Measurements from ENCODE around the gene FBN1. TPM values are rescaled to one million over a fixed set of nuclear protein-coding genes. Genes with fewer than 3 reads are reported as not detected.

FBN1 gene
- total RNA-seq, 1 donor from 2014 or later = 54.0 TPM

DNA sequence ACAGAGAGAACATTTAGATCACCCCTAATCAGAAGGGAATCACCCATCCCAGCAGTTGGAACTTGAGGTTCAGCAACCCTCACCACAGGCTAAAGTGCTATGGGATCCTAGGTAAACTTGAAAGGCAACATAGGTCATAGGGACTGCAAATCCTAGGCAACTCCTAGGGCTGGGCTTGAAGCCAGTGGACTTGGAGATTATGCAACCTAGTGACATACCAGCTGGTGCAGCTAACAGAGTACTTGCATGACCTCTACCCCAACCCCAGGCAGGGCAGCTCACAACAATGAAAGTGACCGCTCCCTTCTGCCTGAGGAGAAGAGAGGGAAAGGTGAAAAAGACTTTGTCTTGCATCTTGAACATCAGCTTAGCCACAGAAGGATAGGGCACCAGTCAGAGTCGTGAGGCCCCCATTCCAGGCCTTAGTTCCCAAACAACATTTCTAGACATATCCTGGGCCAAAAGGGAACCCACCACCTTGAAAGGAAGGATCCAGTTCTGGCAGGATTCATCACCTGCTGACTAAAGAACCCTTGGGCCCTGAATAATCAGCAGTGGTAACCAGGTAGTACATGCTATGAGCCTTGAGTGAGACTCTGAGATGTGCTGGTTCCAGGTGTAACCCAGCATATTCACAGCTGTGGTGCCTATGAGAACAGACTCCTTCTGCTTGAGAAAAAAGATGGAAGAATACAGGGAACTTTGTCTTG is 37.6 kb upstream of the FBN1 start:
- no peaks in the 10 kb centered on the region for H3K27me3 Mint-ChIP-seq (ENCODE audit: unreplicated experiment)
- H3K27ac Mint-ChIP-seq (ENCODE audit: unreplicated experiment) = no peak overlapping the region
- DNase-seq (ENCODE audit: low spot score) = no peak
- no peak overlapping the region for H3K4me3 Mint-ChIP-seq (ENCODE audit: unreplicated experiment)
- H3K4me1 Mint-ChIP-seq (ENCODE audit: unreplicated experiment) = no peaks in the 10 kb centered on the region
- H3K9me3 Mint-ChIP-seq (ENCODE audit: unreplicated experiment) = no peaks in the 10 kb centered on the region
- no peaks in the 10 kb centered on the region for H3K36me3 Mint-ChIP-seq (ENCODE audit: low read depth, unreplicated experiment)
- TF ChIP-seq, protein P1, sequence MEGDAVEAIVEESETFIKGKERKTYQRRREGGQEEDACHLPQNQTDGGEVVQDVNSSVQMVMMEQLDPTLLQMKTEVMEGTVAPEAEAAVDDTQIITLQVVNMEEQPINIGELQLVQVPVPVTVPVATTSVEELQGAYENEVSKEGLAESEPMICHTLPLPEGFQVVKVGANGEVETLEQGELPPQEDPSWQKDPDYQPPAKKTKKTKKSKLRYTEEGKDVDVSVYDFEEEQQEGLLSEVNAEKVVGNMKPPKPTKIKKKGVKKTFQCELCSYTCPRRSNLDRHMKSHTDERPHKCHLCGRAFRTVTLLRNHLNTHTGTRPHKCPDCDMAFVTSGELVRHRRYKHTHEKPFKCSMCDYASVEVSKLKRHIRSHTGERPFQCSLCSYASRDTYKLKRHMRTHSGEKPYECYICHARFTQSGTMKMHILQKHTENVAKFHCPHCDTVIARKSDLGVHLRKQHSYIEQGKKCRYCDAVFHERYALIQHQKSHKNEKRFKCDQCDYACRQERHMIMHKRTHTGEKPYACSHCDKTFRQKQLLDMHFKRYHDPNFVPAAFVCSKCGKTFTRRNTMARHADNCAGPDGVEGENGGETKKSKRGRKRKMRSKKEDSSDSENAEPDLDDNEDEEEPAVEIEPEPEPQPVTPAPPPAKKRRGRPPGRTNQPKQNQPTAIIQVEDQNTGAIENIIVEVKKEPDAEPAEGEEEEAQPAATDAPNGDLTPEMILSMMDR (IDR thresholded peaks at IDR 0.05; ENCODE audit: unreplicated experiment) = no peak

DNA sequence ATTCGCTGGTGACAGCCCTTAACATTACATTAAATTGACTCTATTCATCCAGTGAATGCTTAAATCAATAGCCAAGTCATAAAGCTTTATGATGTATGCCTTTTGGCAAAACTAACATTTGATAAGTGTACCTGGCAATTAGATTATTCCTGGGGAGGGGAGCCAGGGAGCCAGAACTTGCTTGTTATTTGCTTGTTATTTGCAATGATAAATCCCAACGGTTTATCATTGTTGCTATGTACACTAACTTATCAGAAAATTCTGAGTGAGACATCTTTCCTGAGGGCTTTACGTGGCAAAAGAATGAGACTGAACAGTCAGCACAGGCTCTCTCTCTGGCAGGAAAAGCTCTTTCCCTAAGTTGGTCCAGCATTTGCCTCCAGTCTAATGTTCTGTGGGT is 35.8 kb upstream of the FBN1 start:
- no peak overlapping the region for H3K27ac Mint-ChIP-seq (ENCODE audit: unreplicated experiment)
- no peak for DNase-seq (ENCODE audit: low spot score)
- H3K4me3 Mint-ChIP-seq (ENCODE audit: unreplicated experiment) = no peak overlapping the region
- no peaks in the 10 kb centered on the region for H3K4me1 Mint-ChIP-seq (ENCODE audit: unreplicated experiment)
- H3K36me3 Mint-ChIP-seq (ENCODE audit: low read depth, unreplicated experiment) = no peaks in the 10 kb centered on the region
- TF ChIP-seq, protein P1 (IDR thresholded peaks at IDR 0.05; ENCODE audit: unreplicated experiment) = no peak
- no peaks in the 10 kb centered on the region for H3K27me3 Mint-ChIP-seq (ENCODE audit: unreplicated experiment)
- H3K9me3 Mint-ChIP-seq (ENCODE audit: unreplicated experiment) = no peaks in the 10 kb centered on the region

DNA sequence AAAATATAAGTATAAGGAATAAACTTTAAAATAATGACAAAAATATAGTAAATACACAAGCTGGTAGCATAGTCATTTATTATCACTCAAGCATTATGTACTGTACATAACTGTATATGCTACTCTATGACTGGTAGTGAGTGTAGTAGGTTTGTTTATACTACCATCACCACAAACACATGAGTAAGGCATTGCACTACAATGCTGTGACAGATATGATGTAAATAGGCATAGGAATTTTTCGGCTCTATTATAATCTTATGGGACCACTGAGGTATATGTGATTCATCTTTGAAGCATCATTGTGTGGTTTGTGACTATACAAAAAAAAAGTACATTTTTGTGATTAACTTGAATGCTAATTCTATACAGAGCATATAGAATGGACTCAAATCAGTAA is 35.3 kb upstream of the FBN1 start:
- TF ChIP-seq, protein P1 (IDR thresholded peaks at IDR 0.05; ENCODE audit: unreplicated experiment) = no peak
- H3K27me3 Mint-ChIP-seq (ENCODE audit: unreplicated experiment) = no peaks in the 10 kb centered on the region
- no peaks in the 10 kb centered on the region for H3K4me1 Mint-ChIP-seq (ENCODE audit: unreplicated experiment)
- DNase-seq (ENCODE audit: low spot score) = no peak
- H3K4me3 Mint-ChIP-seq (ENCODE audit: unreplicated experiment) = no peak overlapping the region
- no peaks in the 10 kb centered on the region for H3K36me3 Mint-ChIP-seq (ENCODE audit: low read depth, unreplicated experiment)
- no peak overlapping the region for H3K27ac Mint-ChIP-seq (ENCODE audit: unreplicated experiment)
- no peaks in the 10 kb centered on the region for H3K9me3 Mint-ChIP-seq (ENCODE audit: unreplicated experiment)

DNA sequence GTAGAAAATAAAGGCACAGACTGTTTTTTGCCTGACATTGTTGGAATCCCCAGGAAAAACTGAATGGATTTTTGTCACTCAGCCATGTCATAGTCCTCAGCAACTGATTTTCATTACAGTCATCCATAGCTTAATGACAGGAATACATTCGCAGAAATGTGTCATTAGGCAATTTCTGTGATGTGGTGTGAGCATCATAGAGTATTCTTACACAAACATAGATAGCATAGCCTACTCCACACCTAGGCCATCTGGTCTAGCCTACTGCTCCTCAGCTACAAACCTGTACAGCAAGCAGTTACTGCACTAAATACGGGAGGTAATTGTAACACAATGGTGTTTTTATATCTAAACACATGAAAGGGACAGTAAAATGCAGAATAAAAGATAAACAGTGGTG is 34.4 kb upstream of the FBN1 start:
- no peak for DNase-seq (ENCODE audit: low spot score)
- no peak overlapping the region for H3K27ac Mint-ChIP-seq (ENCODE audit: unreplicated experiment)
- TF ChIP-seq, protein P1 (IDR thresholded peaks at IDR 0.05; ENCODE audit: unreplicated experiment) = no peak
- no peaks in the 10 kb centered on the region for H3K4me1 Mint-ChIP-seq (ENCODE audit: unreplicated experiment)
- H3K9me3 Mint-ChIP-seq (ENCODE audit: unreplicated experiment) = no peaks in the 10 kb centered on the region
- H3K4me3 Mint-ChIP-seq (ENCODE audit: unreplicated experiment) = no peak overlapping the region
- H3K27me3 Mint-ChIP-seq (ENCODE audit: unreplicated experiment) = no peaks in the 10 kb centered on the region
- H3K36me3 Mint-ChIP-seq (ENCODE audit: low read depth, unreplicated experiment) = no peaks in the 10 kb centered on the region

DNA sequence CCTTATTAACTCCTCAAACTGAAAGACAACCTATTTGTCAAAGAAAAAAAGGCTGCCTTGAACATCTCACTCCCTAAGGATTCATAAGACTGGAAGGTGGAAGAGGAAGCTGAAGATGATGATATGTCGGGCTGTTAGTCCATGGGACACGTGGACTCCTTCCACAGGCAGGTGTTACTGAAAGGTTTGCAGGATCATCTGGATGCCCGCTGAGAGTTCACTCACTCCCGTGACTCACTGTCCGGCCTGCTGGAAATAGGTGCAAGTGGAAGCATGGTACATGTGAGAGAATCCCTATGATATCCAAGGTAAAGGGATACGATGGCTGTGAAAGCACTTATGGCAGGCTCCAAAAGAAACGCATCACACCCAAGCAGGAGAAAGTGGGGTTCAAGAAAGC is 33.3 kb upstream of the FBN1 start:
- TF ChIP-seq, protein P1 (IDR thresholded peaks at IDR 0.05; ENCODE audit: unreplicated experiment) = no peak
- no peaks in the 10 kb centered on the region for H3K27me3 Mint-ChIP-seq (ENCODE audit: unreplicated experiment)
- H3K9me3 Mint-ChIP-seq (ENCODE audit: unreplicated experiment) = no peaks in the 10 kb centered on the region
- no peak overlapping the region for H3K27ac Mint-ChIP-seq (ENCODE audit: unreplicated experiment)
- H3K36me3 Mint-ChIP-seq (ENCODE audit: low read depth, unreplicated experiment) = no peaks in the 10 kb centered on the region
- no peaks in the 10 kb centered on the region for H3K4me1 Mint-ChIP-seq (ENCODE audit: unreplicated experiment)
- DNase-seq (ENCODE audit: low spot score) = no peak
- no peak overlapping the region for H3K4me3 Mint-ChIP-seq (ENCODE audit: unreplicated experiment)
